HG02973 (cell line): ENCODE results near the gene IGF2R.
A peak's percentile ranks its signal among the peaks of the same experiment; 100 is the strongest.
"Not testable (repeated sequence)": the region's sequence is repeated elsewhere in the genome, so short reads cannot be mapped to it uniquely, and the experiment has no call there.

Source experiments
- ATAC-seq: cut with Tn5 transposase; IDR thresholded peaks from one replicate; pipeline ENCODE4 v1.9.1; 2021; ENCODE audit warnings: moderate library complexity; ENCODE audit not compliant: unreplicated experiment

Gene IGF2R

DNA sequence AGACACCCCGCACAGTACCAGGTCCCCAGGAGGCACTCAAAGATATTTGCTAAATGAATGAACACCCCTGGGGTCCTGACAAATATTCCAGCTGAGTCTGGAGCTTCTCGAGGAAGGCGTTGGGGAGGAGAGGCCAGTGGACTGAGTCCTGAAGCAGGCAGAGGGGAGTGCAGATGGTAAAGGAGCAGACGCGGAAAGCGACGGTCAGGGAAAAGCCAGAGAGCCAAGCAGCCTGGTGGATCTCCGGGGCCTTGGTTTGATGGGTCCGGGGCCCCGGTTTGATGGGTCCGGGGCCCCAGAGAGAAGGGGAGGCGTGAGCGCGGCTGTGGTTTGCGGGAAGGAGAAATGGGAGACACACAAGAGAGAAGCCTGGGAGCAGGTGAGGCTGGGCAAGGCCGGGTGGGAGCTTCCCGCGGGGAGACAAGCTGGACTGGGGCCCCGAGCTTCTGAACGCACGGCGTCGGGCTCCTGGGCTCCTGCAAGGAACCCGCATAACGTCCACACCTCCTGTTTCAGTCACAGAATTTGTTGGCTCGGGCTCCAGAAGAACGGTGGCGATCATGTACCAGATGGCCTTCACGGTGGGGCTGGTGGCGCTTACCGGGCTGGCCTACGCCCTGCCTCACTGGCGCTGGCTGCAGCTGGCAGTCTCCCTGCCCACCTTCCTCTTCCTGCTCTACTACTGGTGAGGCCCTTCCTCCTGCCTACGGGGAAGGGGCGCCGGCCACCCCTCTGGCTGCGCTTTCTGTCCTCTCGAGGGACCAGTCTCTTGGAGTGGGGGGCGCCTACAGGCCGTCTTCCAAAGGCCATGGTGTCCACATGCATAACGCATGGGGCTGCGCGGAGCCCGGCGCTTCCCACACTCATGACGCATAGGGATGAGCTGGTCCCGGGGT, 164.8 kb downstream of the IGF2R start:
- ATAC-seq = no peak

GRCh38 chr6:160134337-160134751, 165.5 kb downstream of the IGF2R start:
- not testable (repeated sequence) for ATAC-seq

DNA sequence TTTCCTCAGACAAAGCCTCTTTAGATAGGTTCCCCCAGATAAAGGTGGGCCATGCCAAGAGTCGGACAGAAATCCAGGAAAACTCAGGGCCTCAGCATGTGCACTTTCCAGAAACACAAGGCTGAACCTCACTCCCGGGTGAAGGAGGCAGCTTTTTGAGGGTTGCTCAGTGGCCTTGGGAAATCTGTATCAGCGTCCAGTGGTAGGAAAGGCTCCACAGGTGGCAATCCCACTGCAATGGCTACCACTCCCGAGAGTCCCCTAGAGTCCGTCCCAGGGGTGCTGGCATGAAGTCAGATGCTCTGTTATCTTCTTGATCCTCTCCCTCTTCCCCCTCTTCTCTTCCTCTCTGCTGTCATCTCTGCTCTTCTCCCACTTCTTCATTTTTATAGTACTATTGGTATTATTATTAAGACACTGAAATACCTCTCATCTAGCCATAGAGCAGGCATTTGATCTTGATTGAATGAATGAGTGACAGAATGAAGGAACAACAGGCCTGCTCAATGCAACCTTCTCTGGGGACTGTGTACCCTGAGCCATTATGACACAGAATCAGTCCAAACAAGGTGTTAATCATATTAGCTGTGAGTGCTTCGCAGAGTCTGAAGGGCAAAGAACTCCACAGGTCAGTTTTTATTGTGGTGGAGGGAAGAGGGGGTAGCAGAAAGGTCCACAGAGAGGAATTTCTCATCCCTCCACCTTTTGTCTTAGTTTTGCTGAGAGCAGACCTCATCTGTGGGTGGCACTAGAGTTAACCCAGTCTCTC, 166.1 kb downstream of the IGF2R start:
- no peak for ATAC-seq

GRCh38 chr6:160135907-160136655, 167.2 kb downstream of the IGF2R start:
- no peak for ATAC-seq

- no peak for ATAC-seq
Measured at GRCh38 chr6:160137130-160137988, 168.5 kb downstream of the IGF2R start.

DNA sequence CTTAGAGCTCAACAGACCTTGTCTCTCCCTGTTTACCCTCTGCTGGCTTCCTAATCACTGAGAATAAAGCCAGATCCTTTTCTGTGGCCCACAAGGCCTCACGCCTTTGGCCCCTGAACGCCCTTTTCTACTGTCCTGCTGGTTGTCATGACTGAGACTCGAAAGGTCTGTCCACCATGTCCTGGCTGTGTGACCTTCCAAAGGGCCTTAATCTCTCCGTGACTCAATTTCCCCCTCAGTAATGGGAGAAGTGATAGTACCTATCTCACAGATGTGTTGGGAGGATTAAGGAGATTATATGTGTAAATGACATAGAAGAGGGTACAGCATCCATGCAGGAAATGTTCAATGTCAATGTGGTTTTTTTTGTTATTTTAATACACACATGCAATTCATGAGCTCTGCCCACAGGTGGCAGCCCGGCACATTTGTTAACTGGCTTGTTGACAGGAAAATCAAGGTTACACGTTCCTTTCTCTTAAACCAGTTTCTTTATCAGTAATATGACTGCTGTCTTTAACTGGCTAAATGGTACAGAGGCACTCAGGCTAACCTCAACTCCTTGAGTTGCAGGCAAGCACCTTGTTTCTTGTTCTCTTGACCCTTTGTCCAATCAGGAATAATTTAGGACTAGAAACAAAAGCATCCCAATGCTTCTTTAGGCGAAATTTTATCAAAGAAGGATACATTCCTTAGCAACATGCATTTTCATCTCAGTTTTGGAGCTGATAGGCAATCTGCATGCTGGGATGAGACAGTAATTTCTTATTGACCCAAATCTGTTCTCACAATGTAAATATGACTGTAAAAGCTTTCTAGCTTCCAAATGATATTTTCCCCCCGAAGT, 169.3 kb downstream of the IGF2R start:
- ATAC-seq = peak; percentile 71

- no peak for ATAC-seq
Measured at GRCh38 chr6:160138839-160139419, 170.0 kb downstream of the IGF2R start.

DNA sequence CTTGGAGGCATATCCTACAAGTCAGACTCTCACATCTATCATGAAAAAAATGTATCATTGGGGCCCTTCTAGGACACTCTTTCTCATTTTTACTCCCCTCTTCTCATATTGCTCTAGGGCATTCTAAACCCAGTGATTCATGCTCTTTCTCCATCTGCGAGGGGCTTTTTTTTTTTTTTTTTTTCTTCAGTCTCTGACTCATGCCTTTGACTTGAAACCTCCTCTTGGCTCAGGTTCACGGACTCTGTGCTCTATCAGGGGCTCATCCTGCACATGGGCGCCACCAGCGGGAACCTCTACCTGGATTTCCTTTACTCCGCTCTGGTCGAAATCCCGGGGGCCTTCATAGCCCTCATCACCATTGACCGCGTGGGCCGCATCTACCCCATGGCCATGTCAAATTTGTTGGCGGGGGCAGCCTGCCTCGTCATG, 170.6 kb downstream of the IGF2R start:
- ATAC-seq = no peak

GRCh38 chr6:160140493-160140892, 171.6 kb downstream of the IGF2R start:
- ATAC-seq = not testable (repeated sequence)

DNA sequence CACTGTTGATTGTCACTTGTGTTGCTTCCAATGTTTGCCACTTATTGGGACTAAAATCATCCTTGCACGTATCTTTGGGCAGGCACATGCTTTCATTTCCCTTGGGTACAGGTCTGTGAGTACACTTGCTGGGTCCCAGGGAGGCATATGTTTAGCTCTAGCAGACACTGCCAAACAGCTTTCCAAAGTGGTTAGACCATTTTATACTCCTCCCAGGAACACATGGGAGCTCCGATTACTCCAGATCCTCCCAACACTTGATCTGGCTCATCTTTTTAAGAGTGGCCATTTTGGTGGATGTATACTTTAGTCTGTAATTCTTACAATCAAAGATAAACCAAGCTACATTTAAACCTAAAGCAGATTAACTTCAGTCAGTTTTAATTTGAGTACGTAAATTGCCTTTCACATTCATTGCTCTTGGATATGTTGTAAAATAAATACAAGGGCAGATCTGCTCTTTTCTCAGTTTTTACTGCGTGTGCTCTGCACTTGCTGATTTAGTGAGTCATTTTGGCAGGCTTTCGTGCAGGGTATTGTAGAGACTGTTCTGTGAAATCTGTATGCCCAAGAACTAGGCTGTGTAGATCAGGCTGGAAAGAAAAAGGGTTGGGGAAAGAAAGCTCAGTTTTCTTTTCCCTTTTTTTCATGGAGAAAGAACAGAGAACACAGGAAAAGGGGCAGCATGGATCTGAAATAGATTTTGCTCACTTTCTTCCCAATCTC, 172.3 kb downstream of the IGF2R start:
- no peak for ATAC-seq

GRCh38 chr6:160142115-160142715, 173.3 kb downstream of the IGF2R start:
- no peak for ATAC-seq

GRCh38 chr6:160146454-160147145, 177.7 kb downstream of the IGF2R start:
- ATAC-seq = no peak

GRCh38 chr6:160147146-160147536, 178.3 kb downstream of the IGF2R start:
- ATAC-seq = no peak

- ATAC-seq = no peak
Measured at GRCh38 chr6:160154471-160154870, 185.6 kb downstream of the IGF2R start.

DNA sequence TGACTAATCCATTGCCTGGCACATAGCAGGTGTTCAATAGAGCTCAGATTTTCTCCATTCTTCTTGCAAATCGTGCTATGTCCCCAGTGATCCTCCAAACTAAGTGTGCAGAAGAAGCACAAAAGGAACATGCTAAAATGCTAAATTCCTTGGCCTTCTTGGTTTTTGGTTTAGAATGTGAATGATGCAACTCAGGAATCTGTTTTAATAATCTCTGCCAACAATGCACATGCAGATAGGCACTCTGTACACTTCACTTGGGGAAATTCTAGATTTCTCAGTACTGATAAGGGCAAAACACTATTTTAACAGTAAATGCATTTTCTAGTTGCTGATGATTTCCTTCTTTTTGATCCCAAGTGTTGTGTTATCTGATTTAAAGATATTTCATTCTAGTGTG, 188.0 kb downstream of the IGF2R start:
- ATAC-seq = no peak

DNA sequence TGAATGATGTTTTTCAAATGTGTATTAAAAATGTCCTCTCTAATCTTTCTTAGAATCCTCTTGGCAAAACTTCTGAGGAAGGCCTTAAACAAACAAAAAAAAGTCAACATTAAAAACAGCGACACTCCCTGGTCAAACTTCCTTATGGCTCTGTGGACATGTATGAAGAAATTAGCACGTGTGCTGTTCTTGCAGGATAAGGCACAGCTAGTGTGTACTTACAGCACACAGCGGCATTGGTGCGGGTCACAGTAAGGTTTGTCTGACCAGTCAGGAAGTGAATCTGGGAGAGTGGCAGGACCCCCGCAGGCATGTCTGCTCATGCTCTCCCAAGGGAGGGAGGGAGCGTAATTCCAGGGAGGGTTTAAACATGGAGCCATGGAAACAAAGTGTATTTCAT, 191.6 kb downstream of the IGF2R start:
- ATAC-seq = no peak
